Transverse colon (tissue), 4 donors: ENCODE measurements around the gene LSAMP. TPM values are rescaled to one million over a fixed set of nuclear protein-coding genes. Genes with fewer than 3 reads are reported as not detected.
A peak's percentile ranks its signal among the peaks of the same experiment; 100 is the strongest.

ENCODE experiments used
- DNase-seq: peaks from one replicate; pipeline ENCODE4 v3.0.0-alpha.2; 2019
- H3K27ac ChIP-seq, 4 donors: fragments of 200-600 bp; sonication (generic); 2 replicates each; pipeline ENCODE4 v1.5.1; 2016 to 2018; ENCODE audit warnings: inconsistent platforms in 4 of 4
- H3K27me3 ChIP-seq: fragments of 200-600 bp; sonication (generic); 2 replicates; pipeline ENCODE4 v1.5.1; 2017; ENCODE audit warnings: inconsistent platforms
- H3K36me3 ChIP-seq, 4 donors: fragments of 200-600 bp; sonication (generic); 2 replicates each; pipeline ENCODE4 v1.5.1; 2017 to 2019; ENCODE audit warnings: inconsistent platforms in 4 of 4
- H3K4me1 ChIP-seq, 4 donors: fragments of 200-600 bp; sonication (generic); 2 replicates each; pipeline ENCODE4 v1.5.1; 2017 to 2020; ENCODE audit warnings: inconsistent platforms in 4 of 4
- H3K4me3 ChIP-seq, 4 donors: fragments of 200-600 bp; sonication (generic); 1 replicate in 1 of 4; 2 replicates in 3 of 4; pipeline versions ENCODE4 v1.5.1 to v1.6.1; 2017 to 2019; ENCODE audit warnings: inconsistent platforms in 4 of 4
- H3K9me3 ChIP-seq, 2 donors: fragments of 200-600 bp; sonication (generic); 2 replicates each; pipeline ENCODE4 v1.5.1; 2017 to 2019; ENCODE audit warnings: inconsistent platforms in 2 of 2
- CTCF ChIP-seq, 5 experiments: fragments of 200-600 bp in 3 of 5; fragments of 450-650 bp in 2 of 5; sonication (generic) in 3 of 5; IDR thresholded peaks; 1 replicate in 2 of 5; 2 replicates in 3 of 5; pipeline ENCODE4 v1.5.1; 2016 to 2017; ENCODE audit warnings: antibody characterized with exemption in 5 of 5, inconsistent platforms in 3 of 5, mild to moderate bottlenecking in 2 of 5, moderate library complexity in 1 of 5
- EP300 ChIP-seq: sonication (generic); formaldehyde crosslinking; IDR thresholded peaks from one replicate; pipeline ENCODE4 v1.6.1; 2017; ENCODE audit warnings: antibody characterized with exemption, low read depth
- POLR2A ChIP-seq: fragments of 450-650 bp; IDR thresholded peaks from one replicate; pipeline ENCODE4 v1.6.1; 2016; ENCODE audit warnings: antibody characterized with exemption, mild to moderate bottlenecking, moderate library complexity
- POLR2AphosphoS5 ChIP-seq, 3 donors: sonication (generic); formaldehyde crosslinking; IDR thresholded peaks; one replicate each; pipeline ENCODE4 v1.6.1; 2016; ENCODE audit warnings: antibody characterized with exemption in 3 of 3
- WGBS, 2 donors: methylation state at CpG; one replicate each; pipeline ENCODE4 v1.1.5; 2018; ENCODE audit warnings: low coverage in 1 of 2; 5-methylcytosine and 5-hydroxymethylcytosine counted together
- in situ Hi-C, 4 donors: fragments of 200-750 bp; cut with MboI; loops; one replicate each; pipeline versions ENCODE4 v1.15.0 to v1.15.1; 2017; ENCODE audit warnings: low sequenced_read_pairs in 3 of 4, low pct_ligation_motif_present in 1 of 4, low pct_unique_long_range_greater_than_20kb in 1 of 4
- intact Hi-C: fragments of 100-400 bp; cut with DNase I; formaldehyde crosslinking; loops from one replicate; pipeline ENCODE4 v1.15.1; 2023; ENCODE audit warnings: low total_unique reads
- total RNA-seq, 4 donors: library from RNA; depleted of rRNA; stranded (reverse); fragments of >200 nt; gene quantifications; one replicate each; pipeline ENCODE4 v1.1.0, GENCODE V29; 2016

LSAMP gene
- total RNA-seq, 4 donors from 2014 or later: 3.4 to 8.2 (median 5.4) TPM

- TF ChIP-seq EP300: no peak
- TF ChIP-seq POLR2A: no peak
- no peak for TF ChIP-seq POLR2AphosphoS5 (IDR thresholded peaks at IDR 0.05)
- no peak for TF ChIP-seq CTCF (IDR thresholded peaks at IDR 0.05)
- intact Hi-C loops (no loop called here), in situ Hi-C loops (no loop called here)
- WGBS, 2 donors: 76 to 81% methylated on average over 2 of the region's 2 CpGs
- H3K27me3 ChIP-seq: no peaks in the 10 kb centered on the region
- H3K4me1 ChIP-seq: no peaks in the 10 kb centered on the region
- H3K4me3 ChIP-seq: no peak overlapping the region
- H3K36me3 ChIP-seq: no peaks in the 10 kb centered on the region
- DNase-seq: no peak
- no peak overlapping the region for H3K27ac ChIP-seq
- H3K9me3 ChIP-seq: no peaks in the 10 kb centered on the region
These were observed 103.9 kb downstream of the LSAMP start for GRCh38 chr3:116341381-116341780.

GRCh38 chr3:116340680-116341216, 104.5 kb downstream of the LSAMP start:
- no peaks in the 10 kb centered on the region for H3K27me3 ChIP-seq
- peak overlapping the region in 1 of 4 donors; percentile 57 for H3K27ac ChIP-seq
- intact Hi-C loops (no loop called here), in situ Hi-C loops (no loop called here)
- no peak overlapping the region for H3K4me3 ChIP-seq
- peaks cover 0 to 4% of the 10 kb centered on the region in 2 donors for H3K9me3 ChIP-seq
- TF ChIP-seq POLR2A (no peak), CTCF (IDR thresholded peaks at IDR 0.05) (no peak), POLR2AphosphoS5 (IDR thresholded peaks at IDR 0.05) (no peak), EP300 (no peak)
- no peak for DNase-seq
- H3K36me3 ChIP-seq: no peaks in the 10 kb centered on the region
- 68 to 82% methylated on average over 1 of the region's 1 CpG for WGBS, 2 donors
- no peaks in the 10 kb centered on the region for H3K4me1 ChIP-seq

- in situ Hi-C loops: no loop called here
- H3K27me3 ChIP-seq: no peaks in the 10 kb centered on the region
- intact Hi-C loops: no loop called here
These were observed 105.8 kb downstream of the LSAMP start for GRCh38 chr3:116339441-116340028.

GRCh38 chr3:116338713-116339112, 106.6 kb downstream of the LSAMP start:
- WGBS, 2 donors: 46% methylated on average over 3 of the region's 3 CpGs; no CpG with 5 or more reads in 1 of the 2 donors
- no peak for DNase-seq
- H3K4me1 ChIP-seq: no peaks in the 10 kb centered on the region
- peaks cover 0 to 4% of the 10 kb centered on the region in 2 donors for H3K9me3 ChIP-seq
- peak overlapping the region in 3 of 4 donors; percentile 30 to 57 (median 32) for H3K27ac ChIP-seq
- TF ChIP-seq POLR2AphosphoS5 (IDR thresholded peaks at IDR 0.05) (no peak), EP300 (no peak), CTCF (IDR thresholded peaks at IDR 0.05) (no peak), POLR2A (no peak)
- no peaks in the 10 kb centered on the region for H3K27me3 ChIP-seq
- H3K4me3 ChIP-seq: no peak overlapping the region
- in situ Hi-C loops: no loop called here
- intact Hi-C loops: no loop called here
- no peaks in the 10 kb centered on the region for H3K36me3 ChIP-seq

More at GRCh38 chr3:116339441-116340028, 105.8 kb downstream of the LSAMP start:
- DNase-seq: peak; percentile 25
- 44 to 57% methylated on average over 1 to 4 of the region's 4 CpGs for WGBS, 2 donors
- TF ChIP-seq POLR2A (no peak), POLR2AphosphoS5 (IDR thresholded peaks at IDR 0.05) (peak in 1 of 3 donors; percentile 31)
- Histone ChIP-seq H3K27ac (peak overlapping the region in 3 of 4 donors; percentile 30 to 57 (median 32)), H3K4me1 (no peaks in the 10 kb centered on the region), H3K4me3 (no peak overlapping the region), H3K36me3 (no peaks in the 10 kb centered on the region), H3K9me3 (peaks cover 0 to 4% of the 10 kb centered on the region in 2 donors)
